Stimulated activated CD8-positive, alpha-beta memory T cell treated with anti-CD3 and anti-CD28 coated beads, Interleukin-4, amount 100 ng/mL, for 24 hours (primary cell): ENCODE measurements around the gene ADGRG3.
"Not testable (repeated sequence)": the region's sequence is repeated elsewhere in the genome, so short reads cannot be mapped to it uniquely, and the experiment has no call there.

Experiments used
- DNase-seq: peaks from one replicate; pipeline ENCODE4 v3.0.0-alpha.2; 2020; ENCODE audit warnings: low read depth

Gene ADGRG3

GRCh38 chr16:57721356-57722209 lies 53.5 kb downstream of the ADGRG3 start:
- no peak for DNase-seq

GRCh38 chr16:57722210-57722499 lies 54.0 kb downstream of the ADGRG3 start:
- no peak for DNase-seq

DNA sequence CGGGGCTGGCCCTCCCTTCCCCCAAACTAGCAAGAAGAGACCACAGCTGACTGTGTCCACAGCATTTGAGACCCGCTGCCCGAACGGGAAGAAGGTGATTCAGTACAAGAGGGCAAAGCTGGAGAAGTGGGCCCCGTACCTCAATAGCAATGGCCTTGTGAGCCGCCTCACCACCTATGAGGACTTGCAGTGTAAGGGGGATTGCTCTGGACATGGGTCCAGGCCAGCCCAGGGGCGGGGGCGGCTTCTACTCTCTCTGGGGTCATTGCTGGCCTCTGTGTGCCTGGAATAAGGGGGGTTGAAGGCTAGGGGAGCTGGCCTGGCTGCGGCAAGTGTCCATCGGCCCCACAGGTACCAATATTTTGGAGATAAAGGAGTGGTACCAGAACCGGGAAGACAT lies 54.5 kb downstream of the ADGRG3 start:
- no peak for DNase-seq

DNA sequence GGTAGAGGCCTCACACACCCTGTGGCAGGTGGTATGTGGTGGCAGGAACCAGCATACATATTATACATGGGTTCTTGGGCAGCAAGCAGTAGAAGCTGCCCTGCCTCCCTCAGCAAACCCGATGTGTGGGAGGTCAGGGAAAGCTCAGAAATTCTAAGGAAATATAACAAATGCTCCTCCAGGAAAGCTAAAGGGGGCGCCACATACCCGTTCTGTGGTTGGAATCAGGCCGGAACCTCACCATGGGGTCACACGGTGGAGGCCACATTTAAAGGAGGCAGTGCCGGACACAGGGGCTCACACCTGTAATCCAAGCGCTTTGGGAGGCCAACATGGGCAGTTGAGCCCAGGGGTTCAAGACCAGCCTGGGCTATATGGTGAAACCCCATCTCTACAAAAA lies 55.1 kb downstream of the ADGRG3 start:
- DNase-seq: no peak

GRCh38 chr16:57724531-57724930 lies 56.4 kb downstream of the ADGRG3 start:
- no peak for DNase-seq

DNA sequence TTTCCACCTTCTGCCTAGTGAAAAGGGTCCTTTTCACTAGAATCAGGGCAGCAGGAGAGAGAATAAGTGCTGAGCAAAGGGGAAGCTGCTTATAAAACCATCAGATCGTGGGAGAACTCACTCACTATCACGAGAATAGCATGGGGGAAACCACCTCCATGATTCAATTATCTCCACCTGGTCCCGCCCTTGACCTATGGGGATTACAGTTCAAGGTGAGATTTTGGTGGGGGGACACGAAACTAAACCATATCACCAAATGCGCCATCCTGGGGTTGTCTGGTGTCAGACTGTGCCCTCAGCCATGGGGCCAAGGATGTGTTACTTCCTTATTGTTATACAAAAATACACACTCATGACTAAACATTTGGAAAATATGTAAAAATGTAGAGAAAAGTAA lies 57.0 kb downstream of the ADGRG3 start:
- no peak for DNase-seq

GRCh38 chr16:57725554-57725953 lies 57.4 kb downstream of the ADGRG3 start:
- DNase-seq: no peak

GRCh38 chr16:57725976-57726375 lies 57.9 kb downstream of the ADGRG3 start:
- no peak for DNase-seq

- no peak for DNase-seq
These were observed 58.4 kb downstream of the ADGRG3 start for GRCh38 chr16:57726433-57726947.

GRCh38 chr16:57727610-57728009 lies 59.5 kb downstream of the ADGRG3 start:
- DNase-seq: no peak

DNA sequence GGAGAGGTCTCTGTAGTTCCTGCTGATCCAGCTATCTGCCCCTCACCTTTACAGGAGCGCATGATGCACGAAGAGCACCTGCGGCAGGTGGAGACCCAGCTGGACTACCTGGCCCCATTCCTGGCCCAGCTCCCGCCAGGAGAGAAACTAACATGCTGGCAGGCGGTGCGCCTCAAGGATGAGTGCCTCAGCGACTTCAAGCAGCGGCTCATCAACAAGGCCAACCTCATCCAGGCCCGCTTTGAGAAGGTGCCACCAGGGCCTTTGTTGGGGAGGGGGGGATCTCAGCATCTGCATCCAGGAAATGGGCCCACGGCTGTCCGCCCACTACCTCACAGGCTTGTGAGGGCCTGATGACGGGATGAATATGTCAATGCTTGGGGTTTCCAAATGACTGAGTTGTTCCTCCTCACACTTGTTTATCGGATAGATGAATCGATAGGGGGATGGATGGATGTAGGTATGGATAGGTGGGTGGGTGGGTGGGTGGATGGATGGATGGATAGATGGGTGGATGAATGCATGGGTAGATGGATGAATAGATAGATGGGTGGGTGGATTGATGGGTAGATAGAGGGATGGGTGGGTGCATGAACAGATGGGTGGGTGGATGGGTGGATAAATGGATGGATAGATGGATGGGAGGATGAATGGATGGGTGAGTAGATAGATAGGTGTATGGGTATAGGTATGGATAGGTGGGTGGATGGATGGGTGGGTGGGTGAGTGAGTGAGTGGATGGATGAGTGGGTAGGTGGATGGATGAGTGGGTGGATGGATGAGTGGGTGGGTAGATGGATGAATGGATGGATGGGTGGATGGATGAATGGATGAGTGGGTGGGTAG lies 60.5 kb downstream of the ADGRG3 start:
- DNase-seq: no peak

DNA sequence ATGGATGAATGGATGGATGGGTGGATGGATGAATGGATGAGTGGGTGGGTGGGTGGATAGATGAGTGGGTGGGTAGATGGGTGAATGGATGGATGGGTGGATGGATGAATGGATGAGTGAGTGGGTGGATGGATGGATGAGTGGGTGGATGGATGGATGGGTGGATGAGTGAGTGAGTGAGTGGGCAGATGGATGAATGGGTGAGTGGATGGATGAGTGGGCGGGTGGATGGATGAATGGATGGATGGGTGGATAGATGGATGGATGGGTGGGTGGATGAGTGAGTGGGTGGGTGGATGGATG lies 61.0 kb downstream of the ADGRG3 start:
- no peak for DNase-seq

DNA sequence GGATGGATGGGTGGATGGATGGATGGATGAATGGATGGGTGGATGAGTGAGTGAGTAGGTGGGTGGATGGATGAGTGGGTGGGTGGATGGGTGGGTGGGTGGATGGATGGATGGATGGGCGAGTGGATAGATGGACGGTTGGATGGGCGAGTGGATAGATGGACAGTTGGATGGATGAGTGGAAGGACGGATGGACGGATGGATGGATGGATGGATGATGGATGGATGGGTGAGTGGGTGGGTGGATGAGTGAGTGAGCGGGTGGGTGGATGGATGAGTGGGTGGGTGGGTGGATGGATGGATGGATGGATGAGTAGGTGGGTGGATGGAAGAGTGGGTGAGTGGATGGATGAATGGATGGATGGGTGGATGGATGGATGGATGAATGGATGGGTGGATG lies 61.7 kb downstream of the ADGRG3 start:
- not testable (repeated sequence) for DNase-seq

GRCh38 chr16:57730771-57731730 lies 62.9 kb downstream of the ADGRG3 start:
- no peak for DNase-seq

- DNase-seq: no peak
These were observed 63.9 kb downstream of the ADGRG3 start for GRCh38 chr16:57732037-57732436.

GRCh38 chr16:57732714-57733113 lies 64.6 kb downstream of the ADGRG3 start:
- no peak for DNase-seq

DNA sequence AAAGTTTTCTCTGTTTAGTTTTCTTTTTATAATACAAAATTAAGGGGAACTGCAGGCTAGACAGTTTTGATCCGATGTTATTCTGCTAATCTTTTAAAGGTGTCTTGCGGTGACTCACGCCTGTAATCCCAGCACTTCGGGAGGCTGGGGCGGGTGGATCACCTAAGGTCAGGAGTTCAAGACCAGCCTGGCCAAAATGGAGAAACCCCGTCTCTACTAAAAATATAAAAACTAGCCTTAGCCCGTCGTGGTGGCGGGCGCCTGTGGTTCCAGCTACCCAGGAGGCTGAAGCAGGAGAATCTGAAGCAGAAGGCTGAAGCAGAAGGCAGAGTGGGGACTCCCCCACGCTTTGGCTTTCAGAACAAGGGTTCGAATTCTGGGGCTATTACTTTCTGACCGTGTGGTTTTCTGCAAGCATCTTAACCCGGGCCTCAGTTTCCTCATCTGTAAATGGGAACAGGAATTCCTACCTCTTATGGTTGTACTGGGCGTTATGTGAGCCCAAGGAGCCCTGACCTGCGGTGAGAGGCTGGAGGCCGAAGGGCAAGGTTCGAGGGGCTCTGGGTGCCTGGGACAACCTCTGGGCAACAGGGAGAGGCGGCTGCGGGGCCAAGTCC lies 66.3 kb downstream of the ADGRG3 start:
- no peak for DNase-seq

- DNase-seq: peak; percentile 96
These were observed 67.0 kb downstream of the ADGRG3 start for GRCh38 chr16:57734925-57735754.

DNA sequence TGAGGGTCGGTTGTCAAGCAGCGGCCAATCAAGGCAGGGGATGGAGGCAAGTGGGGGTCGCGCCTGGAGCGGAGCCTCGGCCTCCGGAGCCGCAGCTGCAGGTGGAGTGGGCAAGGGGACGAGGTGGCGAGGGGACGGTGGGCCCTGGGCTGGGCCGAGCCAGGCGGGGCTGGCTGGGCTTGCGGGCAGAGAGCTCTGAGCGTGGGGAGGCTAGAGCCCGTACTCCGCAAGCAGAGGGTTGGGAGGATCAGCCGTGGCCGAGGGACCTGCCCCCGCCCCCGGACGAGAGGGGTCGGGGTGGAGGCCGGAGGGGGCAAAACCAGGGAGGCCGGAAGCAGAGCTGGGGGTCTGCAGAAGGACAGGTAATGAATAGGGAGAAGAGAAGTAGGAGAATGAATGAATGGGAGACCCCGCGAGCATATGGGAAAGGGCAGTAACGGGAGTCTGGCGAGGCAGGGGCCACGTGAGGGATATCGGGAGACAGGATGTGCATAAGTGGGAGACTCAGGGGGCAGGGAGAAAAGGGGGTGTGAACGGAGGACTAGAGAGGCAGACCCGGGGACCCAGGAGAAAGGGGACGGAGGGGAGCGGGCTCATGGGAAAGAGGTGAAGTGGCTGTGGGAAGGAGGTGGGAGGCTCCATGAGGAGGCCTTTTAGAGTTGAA lies 67.8 kb downstream of the ADGRG3 start, which contains the start of gene KATNB1:
Gene KATNB1 (plus strand): TSS at position 16 of the 664 bp plus-strand sequence. CDS start 1,474 bp downstream, outside the sequence.
- no peak for DNase-seq
